ENCODE data around the gene LYSMD2.

Gene LYSMD2

GRCh38 chr15:51702710-51703109, 34.7 kb downstream of the LYSMD2 start:
- no peak overlapping the region for H3K27ac ChIP-seq (ENCODE audit: low read depth, low read length)
- no peaks in the 10 kb centered on the region for H3K9me3 ChIP-seq (ENCODE audit: control insufficient read depth in 5 of 5, low read length in 5 of 5)
- H3K36me3 ChIP-seq (ENCODE audit: control insufficient read depth in 5 of 5, insufficient read depth in 5 of 5, low read length in 5 of 5): no peaks in the 10 kb centered on the region
- H3K4me3 ChIP-seq (ENCODE audit: low read depth in 1 of 5, low read length in 5 of 5): no peak overlapping the region
- peaks cover 0 to 3% (median 0%) of the 10 kb centered on the region in 5 donors for H3K27me3 ChIP-seq (ENCODE audit: control insufficient read depth in 5 of 5, insufficient read depth in 4 of 5, low read length in 5 of 5)
- H3K9ac ChIP-seq (ENCODE audit: low read length in 5 of 5): no peak overlapping the region
- H3K4me1 ChIP-seq (ENCODE audit: control insufficient read depth in 5 of 5, insufficient read depth in 5 of 5, low read length in 5 of 5): no peaks in the 10 kb centered on the region

DNA sequence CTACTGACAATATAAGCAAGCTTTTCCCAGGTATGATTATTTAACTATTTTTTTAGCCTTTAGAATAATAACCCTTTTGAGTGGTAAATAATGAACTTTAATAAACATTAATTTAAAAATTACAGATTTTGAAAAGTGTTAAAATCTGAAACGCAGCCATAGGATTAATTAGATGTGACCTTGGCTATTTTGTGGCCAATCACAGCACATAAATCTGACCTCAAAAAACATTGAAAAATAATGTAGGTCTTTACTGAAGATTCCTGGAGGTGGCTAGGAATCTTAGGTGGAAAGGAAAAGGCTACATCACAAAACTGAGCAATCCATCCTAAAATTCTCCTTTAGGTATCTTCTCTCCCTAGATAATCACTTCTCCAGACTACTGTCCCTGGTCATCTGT, 38.1 kb downstream of the LYSMD2 start:
- Histone ChIP-seq H3K4me1 (ENCODE audit: control insufficient read depth in 5 of 5, insufficient read depth in 5 of 5, low read length in 5 of 5) (no peaks in the 10 kb centered on the region), H3K4me3 (ENCODE audit: low read depth in 1 of 5, low read length in 5 of 5) (no peak overlapping the region), H3K27ac (ENCODE audit: low read depth, low read length) (no peak overlapping the region), H3K27me3 (ENCODE audit: control insufficient read depth in 5 of 5, insufficient read depth in 4 of 5, low read length in 5 of 5) (no peaks in the 10 kb centered on the region), H3K9me3 (ENCODE audit: control insufficient read depth in 5 of 5, low read length in 5 of 5) (no peaks in the 10 kb centered on the region), H3K36me3 (ENCODE audit: control insufficient read depth in 5 of 5, insufficient read depth in 5 of 5, low read length in 5 of 5) (no peaks in the 10 kb centered on the region), H3K9ac (ENCODE audit: low read length in 5 of 5) (no peak overlapping the region)

- no peaks in the 10 kb centered on the region for H3K9me3 ChIP-seq (ENCODE audit: control insufficient read depth in 5 of 5, low read length in 5 of 5)
- H3K4me3 ChIP-seq (ENCODE audit: low read depth in 1 of 5, low read length in 5 of 5): no peak overlapping the region
- no peaks in the 10 kb centered on the region for H3K4me1 ChIP-seq (ENCODE audit: control insufficient read depth in 5 of 5, insufficient read depth in 5 of 5, low read length in 5 of 5)
- no peak overlapping the region for H3K9ac ChIP-seq (ENCODE audit: low read length in 5 of 5)
- H3K27me3 ChIP-seq (ENCODE audit: control insufficient read depth in 5 of 5, insufficient read depth in 4 of 5, low read length in 5 of 5): no peaks in the 10 kb centered on the region
- H3K27ac ChIP-seq (ENCODE audit: low read depth, low read length): no peak overlapping the region
- H3K36me3 ChIP-seq (ENCODE audit: control insufficient read depth in 5 of 5, insufficient read depth in 5 of 5, low read length in 5 of 5): no peaks in the 10 kb centered on the region
Measured at GRCh38 chr15:51697163-51697562, 40.3 kb downstream of the LYSMD2 start.

- no peak overlapping the region for H3K4me3 ChIP-seq (ENCODE audit: low read depth in 1 of 5, low read length in 5 of 5)
- no peaks in the 10 kb centered on the region for H3K4me1 ChIP-seq (ENCODE audit: control insufficient read depth in 5 of 5, insufficient read depth in 5 of 5, low read length in 5 of 5)
- H3K36me3 ChIP-seq (ENCODE audit: control insufficient read depth in 5 of 5, insufficient read depth in 5 of 5, low read length in 5 of 5): no peaks in the 10 kb centered on the region
- no peaks in the 10 kb centered on the region for H3K9me3 ChIP-seq (ENCODE audit: control insufficient read depth in 5 of 5, low read length in 5 of 5)
- no peak overlapping the region for H3K27ac ChIP-seq (ENCODE audit: low read depth, low read length)
- no peak overlapping the region for H3K9ac ChIP-seq (ENCODE audit: low read length in 5 of 5)
- peaks cover 0 to 1% (median 0%) of the 10 kb centered on the region in 5 donors for H3K27me3 ChIP-seq (ENCODE audit: control insufficient read depth in 5 of 5, insufficient read depth in 4 of 5, low read length in 5 of 5)
Measured at GRCh38 chr15:51696566-51696965, 40.9 kb downstream of the LYSMD2 start.

- peaks cover 0 to 3% (median 0%) of the 10 kb centered on the region in 5 donors for H3K27me3 ChIP-seq (ENCODE audit: control insufficient read depth in 5 of 5, insufficient read depth in 4 of 5, low read length in 5 of 5)
- no peaks in the 10 kb centered on the region for H3K9me3 ChIP-seq (ENCODE audit: control insufficient read depth in 5 of 5, low read length in 5 of 5)
- H3K4me3 ChIP-seq (ENCODE audit: low read depth in 1 of 5, low read length in 5 of 5): no peak overlapping the region
- H3K36me3 ChIP-seq (ENCODE audit: control insufficient read depth in 5 of 5, insufficient read depth in 5 of 5, low read length in 5 of 5): no peaks in the 10 kb centered on the region
- no peak overlapping the region for H3K27ac ChIP-seq (ENCODE audit: low read depth, low read length)
- H3K9ac ChIP-seq (ENCODE audit: low read length in 5 of 5): no peak overlapping the region
- no peaks in the 10 kb centered on the region for H3K4me1 ChIP-seq (ENCODE audit: control insufficient read depth in 5 of 5, insufficient read depth in 5 of 5, low read length in 5 of 5)
Measured at GRCh38 chr15:51692154-51692553, 45.3 kb downstream of the LYSMD2 start.

DNA sequence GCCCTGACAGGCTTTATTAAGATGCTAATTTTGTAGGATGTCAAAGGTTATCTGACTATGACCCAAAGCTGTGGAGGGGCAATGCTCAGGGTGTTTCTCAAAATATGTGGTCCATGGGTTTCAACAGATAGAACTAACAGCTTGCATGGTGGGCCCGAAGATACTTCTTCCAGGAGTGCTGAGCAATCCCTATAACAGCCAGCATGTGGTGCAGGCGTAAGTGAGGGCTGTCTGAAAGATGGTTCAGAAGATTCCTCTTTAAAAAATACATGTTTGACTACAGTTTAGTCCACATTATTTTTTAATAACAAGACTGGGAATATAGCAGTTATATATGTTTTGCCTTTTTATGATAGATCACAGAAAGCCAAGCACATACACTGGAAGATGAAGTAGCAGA, 48.6 kb downstream of the LYSMD2 start:
- Histone ChIP-seq H3K4me3 (ENCODE audit: low read depth in 1 of 5, low read length in 5 of 5) (no peak overlapping the region), H3K27ac (ENCODE audit: low read depth, low read length) (no peak overlapping the region)

GRCh38 chr15:51687565-51687964, 49.9 kb downstream of the LYSMD2 start:
- Histone ChIP-seq H3K9me3 (ENCODE audit: control insufficient read depth in 5 of 5, low read length in 5 of 5) (no peaks in the 10 kb centered on the region), H3K9ac (ENCODE audit: low read length in 5 of 5) (no peak overlapping the region), H3K27me3 (ENCODE audit: control insufficient read depth in 5 of 5, insufficient read depth in 4 of 5, low read length in 5 of 5) (peaks cover 0 to 11% (median 7%) of the 10 kb centered on the region in 5 donors), H3K27ac (ENCODE audit: low read depth, low read length) (no peak overlapping the region), H3K4me3 (ENCODE audit: low read depth in 1 of 5, low read length in 5 of 5) (no peak overlapping the region), H3K4me1 (ENCODE audit: control insufficient read depth in 5 of 5, insufficient read depth in 5 of 5, low read length in 5 of 5) (no peaks in the 10 kb centered on the region), H3K36me3 (ENCODE audit: control insufficient read depth in 5 of 5, insufficient read depth in 5 of 5, low read length in 5 of 5) (no peaks in the 10 kb centered on the region)

More for the DNA sequence above, 48.6 kb downstream of the LYSMD2 start:
- Histone ChIP-seq H3K36me3 (ENCODE audit: control insufficient read depth in 5 of 5, insufficient read depth in 5 of 5, low read length in 5 of 5) (no peaks in the 10 kb centered on the region), H3K9me3 (ENCODE audit: control insufficient read depth in 5 of 5, low read length in 5 of 5) (no peaks in the 10 kb centered on the region), H3K4me1 (ENCODE audit: control insufficient read depth in 5 of 5, insufficient read depth in 5 of 5, low read length in 5 of 5) (no peaks in the 10 kb centered on the region), H3K27me3 (ENCODE audit: control insufficient read depth in 5 of 5, insufficient read depth in 4 of 5, low read length in 5 of 5) (peaks cover 0 to 11% (median 6%) of the 10 kb centered on the region in 5 donors), H3K9ac (ENCODE audit: low read length in 5 of 5) (no peak overlapping the region)

GRCh38 chr15:51681303-51681963, 56.0 kb downstream of the LYSMD2 start, which contains the start of gene SCG3:
Gene SCG3 (plus strand): TSS chr15:51681503. CDS start chr15:51681756, 253 bp downstream.
- Histone ChIP-seq H3K27me3 (ENCODE audit: control insufficient read depth in 5 of 5, insufficient read depth in 4 of 5, low read length in 5 of 5) (peaks cover 0 to 10% (median 6%) of the 10 kb centered on the region in 5 donors), H3K4me3 (ENCODE audit: low read depth in 1 of 5, low read length in 5 of 5) (peak within 1 kb of the TSS in 1 of 5 donors; percentile 38), H3K9ac (ENCODE audit: low read length in 5 of 5) (no peak within 1 kb of the TSS), H3K9me3 (ENCODE audit: control insufficient read depth in 5 of 5, low read length in 5 of 5) (no peaks in the 10 kb centered on the region), H3K27ac (ENCODE audit: low read depth, low read length) (no peak within 1 kb of the TSS), H3K4me1 (ENCODE audit: control insufficient read depth in 5 of 5, insufficient read depth in 5 of 5, low read length in 5 of 5) (peaks cover 0 to 9% (median 7%) of the 10 kb centered on the region in 5 donors), H3K36me3 (ENCODE audit: control insufficient read depth in 5 of 5, insufficient read depth in 5 of 5, low read length in 5 of 5) (no peaks in the 10 kb centered on the region)

GRCh38 chr15:51680321-51680720, 57.1 kb downstream of the LYSMD2 start:
- peaks cover 0 to 9% (median 7%) of the 10 kb centered on the region in 5 donors for H3K4me1 ChIP-seq (ENCODE audit: control insufficient read depth in 5 of 5, insufficient read depth in 5 of 5, low read length in 5 of 5)

DNA sequence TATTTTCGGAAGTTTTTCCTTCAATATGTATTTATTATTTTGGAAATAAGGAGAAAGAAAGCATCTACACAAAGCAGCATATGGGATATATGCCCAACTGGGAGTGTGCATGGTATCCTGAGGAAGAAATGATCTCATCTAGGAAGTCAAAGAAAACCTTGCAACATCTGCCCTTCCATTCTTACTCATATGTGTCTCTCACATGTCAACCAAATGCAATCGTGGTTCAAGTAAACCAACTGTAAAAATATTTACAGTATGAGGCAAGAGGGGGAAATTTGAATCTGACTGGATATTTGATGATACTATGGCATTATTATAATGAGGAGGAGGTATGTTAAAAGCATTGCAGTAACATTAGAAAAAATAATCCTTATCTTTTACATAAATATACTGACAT, 59.4 kb downstream of the LYSMD2 start:
- no peak overlapping the region for H3K27ac ChIP-seq (ENCODE audit: low read depth, low read length)
- H3K4me3 ChIP-seq (ENCODE audit: low read depth in 1 of 5, low read length in 5 of 5): no peak overlapping the region
- H3K9me3 ChIP-seq (ENCODE audit: control insufficient read depth in 5 of 5, low read length in 5 of 5): no peaks in the 10 kb centered on the region
- H3K27me3 ChIP-seq (ENCODE audit: control insufficient read depth in 5 of 5, insufficient read depth in 4 of 5, low read length in 5 of 5): no peaks in the 10 kb centered on the region
- peaks cover 0 to 9% (median 7%) of the 10 kb centered on the region in 5 donors for H3K4me1 ChIP-seq (ENCODE audit: control insufficient read depth in 5 of 5, insufficient read depth in 5 of 5, low read length in 5 of 5)
- no peaks in the 10 kb centered on the region for H3K36me3 ChIP-seq (ENCODE audit: control insufficient read depth in 5 of 5, insufficient read depth in 5 of 5, low read length in 5 of 5)
- H3K9ac ChIP-seq (ENCODE audit: low read length in 5 of 5): no peak overlapping the region

More at GRCh38 chr15:51680321-51680720, 57.1 kb downstream of the LYSMD2 start:
- H3K4me3 ChIP-seq (ENCODE audit: low read depth in 1 of 5, low read length in 5 of 5): no peak overlapping the region
- H3K27me3 ChIP-seq (ENCODE audit: control insufficient read depth in 5 of 5, insufficient read depth in 4 of 5, low read length in 5 of 5): peaks cover 0 to 6% (median 3%) of the 10 kb centered on the region in 5 donors
- no peak overlapping the region for H3K27ac ChIP-seq (ENCODE audit: low read depth, low read length)
- no peaks in the 10 kb centered on the region for H3K9me3 ChIP-seq (ENCODE audit: control insufficient read depth in 5 of 5, low read length in 5 of 5)
- H3K36me3 ChIP-seq (ENCODE audit: control insufficient read depth in 5 of 5, insufficient read depth in 5 of 5, low read length in 5 of 5): no peaks in the 10 kb centered on the region
- H3K9ac ChIP-seq (ENCODE audit: low read length in 5 of 5): no peak overlapping the region

All from subcutaneous abdominal adipose tissue (tissue), 5 donors.